Upper lobe of left lung (tissue), 6 donors: ENCODE results near the gene MLX. TPM values are rescaled to one million over a fixed set of nuclear protein-coding genes. Genes with fewer than 3 reads are reported as not detected.
A peak's percentile ranks its signal among the peaks of the same experiment; 100 is the strongest.
"Not testable (repeated sequence)": the region's sequence is repeated elsewhere in the genome, so short reads cannot be mapped to it uniquely, and the experiment has no call there.

Experiments
- ATAC-seq, 2 donors: fragments of 200-7000 bp; cut with Tn5 transposase; one replicate each; pipeline ENCODE4 v1.9.1; 2022; ENCODE audit warnings: mild to moderate bottlenecking in 2 of 2, moderate library complexity in 2 of 2; ENCODE audit not compliant: low FRiP score in 2 of 2
- DNase-seq, 2 donors: peaks; one replicate each; pipeline ENCODE4 v3.0.0-alpha.2; 2019 to 2020
- H3K27ac ChIP-seq, 4 donors: fragments of 200-600 bp; sonication (generic); one replicate each; pipeline ENCODE4 v1.5.1; 2016 to 2019
- H3K27me3 ChIP-seq, 4 donors: fragments of 200-600 bp; sonication (generic); one replicate each; pipeline ENCODE4 v1.5.1; 2017 to 2019
- H3K36me3 ChIP-seq, 4 donors: fragments of 200-600 bp; sonication (generic); one replicate each; pipeline ENCODE4 v1.5.1; 2016 to 2019
- H3K4me1 ChIP-seq, 4 donors: fragments of 200-600 bp; sonication (generic); one replicate each; pipeline ENCODE4 v1.5.1; 2018 to 2019
- H3K4me3 ChIP-seq, 4 donors: fragments of 200-600 bp; sonication (generic); one replicate each; pipeline ENCODE4 v1.5.1; 2017 to 2019; ENCODE audit warnings: mild to moderate bottlenecking in 2 of 4, moderate library complexity in 1 of 4
- H3K9me3 ChIP-seq, 4 donors: fragments of 200-600 bp; sonication (generic); one replicate each; pipeline ENCODE4 v1.5.1; 2018 to 2019
- EP300 ChIP-seq, 4 donors: sonication (generic); formaldehyde crosslinking; IDR thresholded peaks; one replicate each; pipeline ENCODE4 v1.5.1; 2017; ENCODE audit warnings: antibody characterized with exemption in 4 of 4, control low read depth in 2 of 4
- POLR2A ChIP-seq, 4 donors: fragments of 450-650 bp; IDR thresholded peaks; one replicate each; pipeline ENCODE4 v1.5.1; 2016 to 2017; ENCODE audit warnings: antibody characterized with exemption in 4 of 4, mild to moderate bottlenecking in 2 of 4
- POLR2AphosphoS5 ChIP-seq, 2 donors: sonication (generic); formaldehyde crosslinking; IDR thresholded peaks; one replicate each; pipeline ENCODE4 v1.5.1; 2017; ENCODE audit warnings: antibody characterized with exemption in 2 of 2
- WGBS, 2 donors: methylation state at CpG; one replicate each; pipeline ENCODE4 v1.1.5; 2017 to 2018; 5-methylcytosine and 5-hydroxymethylcytosine counted together
- total RNA-seq, 6 donors: library from RNA; depleted of rRNA in 4 of 6; stranded (reverse); fragments of >200 nt in 4 of 6; gene quantifications; one replicate each; pipeline versions ENCODE4 v1.1.0 to v1.2.1, GENCODE V29; 2016 to 2021
- TF ChIP-seq, protein P1 (sequence below), 6 experiments: fragments of 450-650 bp in 4 of 6; fragments of 200-600 bp in 2 of 6; sonication (generic) in 2 of 6; IDR thresholded peaks; one replicate each; pipeline ENCODE4 v1.5.1; 2016 to 2019; ENCODE audit warnings: antibody characterized with exemption in 6 of 6
- donor health status: DM: no; HTN: no; CAD: no; lungs with moderate emphysema.
- donor health status: DM: no; HTN: yes; CAD: no; lungs with severe emphysema.

MLX gene
- total RNA-seq, 6 donors from 2014 or later = 61.8 to 104 (median 83.5) TPM

DNA sequence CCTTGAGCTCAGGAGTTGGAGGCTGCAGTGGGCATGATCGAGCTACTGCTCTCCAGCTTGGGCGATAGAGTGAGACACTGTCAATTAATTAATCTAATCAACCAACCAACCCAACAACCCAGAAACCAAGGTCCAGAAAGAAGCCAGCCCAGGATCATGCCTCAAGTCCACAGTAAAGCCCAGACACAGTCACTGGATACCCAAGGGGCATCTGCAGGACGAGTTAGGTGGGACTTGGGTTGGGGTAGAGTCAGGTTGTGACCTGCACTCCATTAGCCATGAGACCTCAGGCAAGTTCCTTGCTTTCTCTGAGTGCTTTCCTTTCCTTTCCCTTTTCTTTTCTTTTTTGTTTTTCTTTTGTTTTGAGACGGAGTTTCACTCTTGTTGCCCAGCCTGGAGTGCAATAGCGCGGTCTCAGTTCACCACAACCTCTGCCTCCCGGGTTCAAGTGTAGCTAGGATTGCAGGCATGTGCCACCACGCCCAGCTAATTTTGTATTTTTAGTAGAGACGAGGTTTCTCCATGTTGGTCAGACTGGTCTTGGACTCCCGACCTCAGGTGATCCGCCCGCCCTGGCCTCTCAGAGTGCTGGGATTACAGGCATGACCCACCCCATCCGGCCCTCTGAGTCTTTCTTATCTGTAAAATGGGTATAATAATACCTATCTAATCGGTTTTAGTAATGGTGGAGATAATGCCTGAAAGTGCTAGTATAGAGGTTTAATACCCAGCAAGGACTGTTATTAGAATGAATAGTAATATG is 17.7 kb upstream of the MLX start:
- no peak overlapping the region for H3K4me3 ChIP-seq
- TF ChIP-seq, protein P1, sequence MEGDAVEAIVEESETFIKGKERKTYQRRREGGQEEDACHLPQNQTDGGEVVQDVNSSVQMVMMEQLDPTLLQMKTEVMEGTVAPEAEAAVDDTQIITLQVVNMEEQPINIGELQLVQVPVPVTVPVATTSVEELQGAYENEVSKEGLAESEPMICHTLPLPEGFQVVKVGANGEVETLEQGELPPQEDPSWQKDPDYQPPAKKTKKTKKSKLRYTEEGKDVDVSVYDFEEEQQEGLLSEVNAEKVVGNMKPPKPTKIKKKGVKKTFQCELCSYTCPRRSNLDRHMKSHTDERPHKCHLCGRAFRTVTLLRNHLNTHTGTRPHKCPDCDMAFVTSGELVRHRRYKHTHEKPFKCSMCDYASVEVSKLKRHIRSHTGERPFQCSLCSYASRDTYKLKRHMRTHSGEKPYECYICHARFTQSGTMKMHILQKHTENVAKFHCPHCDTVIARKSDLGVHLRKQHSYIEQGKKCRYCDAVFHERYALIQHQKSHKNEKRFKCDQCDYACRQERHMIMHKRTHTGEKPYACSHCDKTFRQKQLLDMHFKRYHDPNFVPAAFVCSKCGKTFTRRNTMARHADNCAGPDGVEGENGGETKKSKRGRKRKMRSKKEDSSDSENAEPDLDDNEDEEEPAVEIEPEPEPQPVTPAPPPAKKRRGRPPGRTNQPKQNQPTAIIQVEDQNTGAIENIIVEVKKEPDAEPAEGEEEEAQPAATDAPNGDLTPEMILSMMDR (IDR thresholded peaks at IDR 0.05) = no peak
- TF ChIP-seq EP300 (IDR thresholded peaks at IDR 0.05) = no peak
- TF ChIP-seq POLR2A (IDR thresholded peaks at IDR 0.05) = no peak
- no peak for TF ChIP-seq POLR2AphosphoS5 (IDR thresholded peaks at IDR 0.05)
- no peak for ATAC-seq
- WGBS, 2 donors = 84 to 85% methylated on average over 14 of the region's 14 CpGs
- H3K36me3 ChIP-seq = peaks cover 0 to 19% (median 1%) of the 10 kb centered on the region in 4 donors
- H3K27me3 ChIP-seq = no peaks in the 10 kb centered on the region
- no peak for DNase-seq
- peaks cover 12 to 34% (median 18%) of the 10 kb centered on the region in 4 donors for H3K4me1 ChIP-seq
- H3K9me3 ChIP-seq = no peaks in the 10 kb centered on the region
- H3K27ac ChIP-seq = no peak overlapping the region

DNA sequence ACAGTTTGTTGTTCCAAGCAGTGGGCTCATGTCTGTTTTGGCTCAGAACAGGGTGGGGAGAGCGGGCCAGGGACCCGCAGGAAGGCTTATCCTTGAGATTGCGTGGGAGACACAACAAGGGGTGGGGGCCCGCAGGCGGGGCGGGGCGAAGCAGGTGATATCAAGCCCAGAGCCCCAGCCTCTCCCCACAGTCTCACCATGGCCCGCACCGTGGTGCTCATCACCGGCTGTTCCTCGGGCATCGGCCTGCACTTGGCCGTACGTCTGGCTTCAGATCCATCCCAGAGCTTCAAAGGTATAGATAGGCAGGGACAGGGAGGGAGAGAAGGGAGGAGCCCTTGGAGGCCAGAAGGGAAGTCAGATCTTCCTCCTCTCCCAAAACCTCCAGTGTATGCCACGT is 14.2 kb upstream of the MLX start, which contains the start of gene HSD17B1:
TSS of gene HSD17B1 (plus strand) at position 188 of the 400 bp plus-strand sequence. CDS start at position 199, 11 bp downstream.
- DNase-seq, H3K27me3 ChIP-seq, H3K36me3 ChIP-seq, H3K9me3 ChIP-seq, ATAC-seq: not testable (repeated sequence)
- H3K4me3 ChIP-seq = peak within 1 kb of the TSS in 3 of 4 donors; percentile 59 to 95 (median 88)
- 75 to 91% methylated on average over 2 to 15 of the region's 15 CpGs for whole genome bisulfite sequencing, 2 donors
- H3K27ac ChIP-seq = peak within 1 kb of the TSS in 3 of 4 donors; percentile 94 to 96 (median 95)
- H3K4me1 ChIP-seq = peaks cover 17 to 46% (median 27%) of the 10 kb centered on the region in 4 donors

DNA sequence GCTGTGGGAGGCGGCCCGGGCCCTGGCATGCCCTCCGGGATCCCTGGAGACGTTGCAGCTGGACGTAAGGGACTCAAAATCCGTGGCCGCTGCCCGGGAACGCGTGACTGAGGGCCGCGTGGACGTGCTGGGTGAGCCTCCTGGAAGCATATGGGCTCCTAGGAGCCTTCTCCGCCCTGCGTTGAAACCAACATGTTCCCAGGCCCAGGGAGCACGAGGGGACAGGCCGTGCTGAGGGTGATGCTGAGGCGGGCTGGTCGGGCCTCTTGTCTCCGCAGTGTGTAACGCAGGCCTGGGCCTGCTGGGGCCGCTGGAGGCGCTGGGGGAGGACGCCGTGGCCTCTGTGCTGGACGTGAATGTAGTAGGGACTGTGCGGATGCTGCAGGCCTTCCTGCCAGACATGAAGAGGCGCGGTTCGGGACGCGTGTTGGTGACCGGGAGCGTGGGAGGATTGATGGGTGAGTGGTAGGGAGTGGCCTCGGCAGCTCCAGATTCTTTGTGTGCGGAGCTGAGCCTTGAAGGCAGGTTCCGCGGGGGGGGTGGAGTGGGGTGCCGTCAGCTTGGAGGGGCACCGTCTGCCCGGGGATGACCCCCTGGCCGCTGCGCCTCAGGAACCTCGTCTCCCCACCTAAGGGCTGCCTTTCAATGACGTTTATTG is 13.6 kb upstream of the MLX start:
- TF ChIP-seq POLR2AphosphoS5 (IDR thresholded peaks at IDR 0.05) (no peak), POLR2A (IDR thresholded peaks at IDR 0.05) (no peak), EP300 (IDR thresholded peaks at IDR 0.05) (no peak)
- TF ChIP-seq, protein P1 (IDR thresholded peaks at IDR 0.05) = peak in 1 of 6 experiments; percentile 4
- peak; percentile 13 to 36 for ATAC-seq
- Histone ChIP-seq H3K27ac (peak overlapping the region in 2 of 4 donors; percentile 94 to 95), H3K9me3 (no peaks in the 10 kb centered on the region), H3K27me3 (no peaks in the 10 kb centered on the region), H3K4me1 (peaks cover 17 to 40% (median 24%) of the 10 kb centered on the region in 4 donors), H3K36me3 (peaks cover 0 to 6% (median 0%) of the 10 kb centered on the region in 4 donors), H3K4me3 (peak overlapping the region in 2 of 4 donors; percentile 59 to 88)
- 77 to 82% methylated on average over 18 to 32 of the region's 45 CpGs for WGBS, 2 donors
- DNase-seq = peak in 1 of 2 donors; percentile 86

DNA sequence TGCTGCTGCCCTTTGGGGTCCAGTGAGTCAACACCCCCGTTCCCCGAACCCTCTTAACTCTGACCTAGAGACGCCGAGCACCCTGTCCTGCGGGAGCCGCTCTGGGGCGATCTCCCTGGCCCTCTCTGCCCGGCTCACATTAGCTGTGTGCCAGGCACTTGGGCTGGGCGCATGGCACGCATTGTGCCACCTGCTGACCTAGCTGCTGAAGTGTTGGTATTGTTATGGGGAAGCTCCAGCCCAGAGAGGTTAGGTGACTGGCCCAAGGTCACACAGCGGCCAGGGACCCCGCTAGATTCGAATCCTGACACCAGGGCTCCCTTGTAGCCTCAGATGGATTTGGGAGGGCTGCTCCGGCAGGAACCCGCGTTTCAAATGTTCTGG is 13.0 kb upstream of the MLX start:
- Histone ChIP-seq H3K36me3 (peaks cover 0 to 6% (median 0%) of the 10 kb centered on the region in 4 donors), H3K9me3 (no peaks in the 10 kb centered on the region), H3K27me3 (no peaks in the 10 kb centered on the region), H3K4me3 (peak overlapping the region; percentile 59 to 95 (median 74)), H3K4me1 (peaks cover 17 to 34% (median 23%) of the 10 kb centered on the region in 4 donors), H3K27ac (peak overlapping the region; percentile 82 to 96 (median 94))
- peak in 1 of 2 donors; percentile 17 for ATAC-seq
- TF ChIP-seq, protein P1 (IDR thresholded peaks at IDR 0.05) = no peak
- TF ChIP-seq EP300 (IDR thresholded peaks at IDR 0.05) (no peak), POLR2A (IDR thresholded peaks at IDR 0.05) (no peak), POLR2AphosphoS5 (IDR thresholded peaks at IDR 0.05) (no peak)
- peak; percentile 61 to 81 for DNase-seq
- 67 to 78% methylated on average over 9 to 12 of the region's 16 CpGs for WGBS, 2 donors
